T-helper 2 cell (primary cell): ENCODE results near the gene SLCO2A1.
A peak's percentile ranks its signal among the peaks of the same experiment; 100 is the strongest.

Source experiments
- DNase-seq, 5 experiments: peaks; one replicate each; pipeline versions ENCODE4 v3.0.0 to v3.0.0-alpha.2; 2012 to 2022

The SLCO2A1 gene

DNA sequence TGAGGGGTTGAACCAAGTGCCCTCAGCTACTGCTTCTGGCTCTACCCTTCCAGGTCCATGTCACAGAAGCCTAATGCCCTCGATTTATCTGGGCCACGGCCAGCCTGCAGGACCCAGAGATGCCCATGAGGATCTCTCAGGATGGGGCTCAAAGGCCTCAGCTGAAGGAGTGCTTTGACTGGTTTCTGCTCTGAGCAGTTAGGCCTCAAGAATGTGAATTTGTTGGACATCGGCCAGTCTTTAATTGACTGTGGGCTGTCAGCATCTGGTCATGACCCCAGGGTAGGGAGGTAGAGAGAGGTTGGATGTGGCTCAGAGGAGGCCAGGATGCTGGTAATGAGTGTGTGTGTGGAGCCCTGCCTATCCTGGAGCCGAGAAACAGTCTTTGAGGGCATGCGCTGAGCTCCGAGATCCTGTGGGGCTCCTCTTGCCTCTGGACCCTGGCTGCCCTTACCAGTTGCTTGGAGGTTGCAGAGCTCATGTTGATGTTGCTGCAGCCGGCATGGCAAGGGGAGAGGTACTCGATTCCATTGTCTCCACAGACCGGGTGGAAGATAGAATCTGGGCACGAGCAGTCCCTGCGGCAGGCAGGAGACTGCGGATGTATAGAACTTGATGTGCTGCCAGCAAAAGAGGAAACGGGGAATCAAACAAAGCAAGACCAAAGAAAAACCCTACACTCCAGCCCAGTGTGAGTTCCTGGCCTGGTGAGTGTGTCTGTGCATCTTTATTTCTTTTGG is 84.9 kb downstream of the SLCO2A1 start:
- DNase-seq: no peak

DNA sequence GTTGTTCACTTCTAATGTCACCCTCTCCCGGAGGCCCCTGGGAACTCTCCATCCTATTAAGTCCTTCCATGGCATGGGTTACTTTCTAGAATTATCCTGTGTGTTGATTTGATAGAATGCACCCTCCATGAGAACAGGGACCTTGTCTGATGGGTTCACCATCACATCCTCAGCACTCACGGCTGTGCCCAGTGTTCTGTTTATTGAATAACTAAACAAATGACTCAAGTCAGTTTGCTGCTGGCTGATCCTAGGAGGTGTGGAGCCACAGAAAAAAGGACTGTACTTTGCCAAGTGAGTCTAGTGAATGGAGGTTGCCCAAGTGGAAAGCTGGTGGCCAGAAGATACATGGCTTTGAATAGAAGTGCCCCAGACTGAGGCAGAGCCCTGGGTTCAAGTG is 85.5 kb downstream of the SLCO2A1 start:
- no peak for DNase-seq

DNA sequence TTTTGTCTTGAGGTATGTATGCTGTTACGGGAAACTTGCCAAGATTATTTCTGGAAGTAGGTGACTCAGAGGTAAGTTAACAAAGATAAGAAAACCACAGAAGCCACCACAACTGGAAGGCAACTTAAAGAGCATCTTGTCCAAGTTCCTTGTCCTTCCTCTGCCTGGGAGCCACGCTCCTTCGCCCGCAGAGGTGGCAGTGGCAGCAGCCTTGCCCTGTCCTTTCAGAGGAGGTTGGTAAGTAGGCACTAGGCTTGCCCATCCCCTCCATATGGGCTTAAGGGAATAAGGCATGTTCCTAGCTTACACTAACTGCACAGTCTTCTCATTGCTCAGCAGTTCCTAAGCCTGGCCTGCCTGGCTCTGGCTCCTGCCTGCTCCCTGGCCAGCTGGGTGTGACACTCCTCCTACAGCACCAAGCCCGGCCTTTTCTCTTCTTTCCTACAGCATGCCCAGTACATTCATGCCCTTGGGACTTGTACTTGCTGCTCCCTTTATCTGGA is 86.0 kb downstream of the SLCO2A1 start:
- DNase-seq: no peak

DNA sequence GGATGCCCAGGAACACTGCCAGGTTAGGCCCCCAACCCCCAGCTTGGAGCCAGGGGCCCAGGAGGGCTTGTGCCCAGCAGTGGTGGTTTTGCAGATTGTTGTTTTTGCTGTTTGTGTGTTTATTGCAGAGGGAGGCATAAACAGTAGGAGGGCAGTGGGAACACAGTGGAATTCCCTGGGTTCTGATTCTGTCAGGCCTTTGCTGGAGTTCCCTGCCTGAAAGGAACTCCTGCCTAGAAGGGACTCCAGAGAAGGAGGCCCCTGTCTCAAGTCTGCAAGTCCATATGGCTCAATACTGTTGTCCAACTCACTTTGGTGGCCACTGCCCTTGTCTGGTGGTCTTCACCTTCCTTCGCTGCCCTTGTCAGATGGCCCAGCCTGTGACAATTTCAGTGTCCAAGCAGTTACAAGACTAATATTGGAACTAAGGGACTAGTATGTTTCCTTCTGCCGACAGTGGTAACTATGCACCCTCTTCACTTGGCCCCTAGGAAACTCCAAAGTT is 86.6 kb downstream of the SLCO2A1 start:
- DNase-seq: no peak

- DNase-seq: no peak
Observed at GRCh38 chr3:133941415-133941821, 88.3 kb downstream of the SLCO2A1 start.

GRCh38 chr3:133940536-133940935 is 89.2 kb downstream of the SLCO2A1 start:
- DNase-seq: no peak

DNA sequence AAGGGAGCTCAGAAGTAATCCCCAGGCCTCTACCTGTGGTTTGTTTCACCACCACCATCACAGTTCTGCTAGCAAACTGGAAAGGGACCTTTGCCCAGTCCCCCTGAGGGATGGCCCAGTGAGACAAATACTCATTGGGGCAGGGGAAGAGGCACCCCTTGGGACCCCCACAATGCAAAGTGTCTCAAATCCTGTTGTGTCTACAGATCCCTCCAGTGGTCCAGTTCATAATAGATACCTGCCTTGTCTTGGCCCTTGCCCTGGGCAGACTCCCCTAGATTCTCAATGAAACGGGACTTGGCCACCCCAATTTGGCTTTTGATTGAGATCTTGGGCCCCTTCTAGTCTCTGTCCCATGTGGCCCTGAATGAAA is 90.3 kb downstream of the SLCO2A1 start:
- DNase-seq: no peak

- no peak for DNase-seq
Observed at GRCh38 chr3:133938770-133939462, 90.8 kb downstream of the SLCO2A1 start.

DNA sequence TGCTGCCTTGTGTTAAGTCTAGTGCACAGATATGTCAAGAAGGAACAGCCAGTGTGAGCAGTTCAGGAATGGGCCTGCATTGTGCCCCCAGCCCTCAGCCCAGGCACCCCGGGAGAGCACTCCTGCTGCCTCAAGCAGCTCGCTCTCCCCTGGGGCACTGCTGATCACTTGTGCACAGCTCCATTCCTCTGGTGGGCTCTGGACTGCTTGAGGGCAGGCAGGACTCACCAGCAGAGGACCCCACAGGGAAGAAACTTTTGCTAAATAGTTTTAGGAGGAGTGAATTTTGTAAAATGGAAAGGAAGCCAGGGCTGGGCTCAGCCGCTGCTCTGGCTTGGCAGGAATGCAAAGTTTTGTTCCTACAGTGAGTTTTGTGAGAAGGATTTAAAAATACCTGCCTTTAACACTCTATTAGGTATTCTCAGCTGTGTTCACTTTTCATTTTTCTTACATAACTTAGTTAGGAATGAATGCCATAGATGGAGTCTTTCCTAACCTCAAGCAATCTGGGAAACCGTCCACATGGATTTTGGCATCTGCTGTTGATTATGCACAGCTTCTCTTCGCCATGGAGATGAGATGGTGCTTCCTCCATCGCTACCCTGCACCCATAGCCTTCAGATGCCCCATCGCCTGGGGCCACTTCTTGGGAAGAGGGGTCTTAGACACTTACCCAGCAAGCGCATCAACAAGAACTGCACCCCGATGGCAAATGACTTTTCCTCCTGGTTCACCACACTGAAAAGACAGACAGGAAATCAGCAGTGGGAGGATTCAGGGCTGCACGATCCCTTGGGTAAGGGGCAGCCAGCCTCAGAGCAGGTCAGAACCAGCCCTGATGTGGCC is 91.7 kb downstream of the SLCO2A1 start:
- no peak for DNase-seq

GRCh38 chr3:133937061-133937686 is 92.6 kb downstream of the SLCO2A1 start:
- DNase-seq: no peak

DNA sequence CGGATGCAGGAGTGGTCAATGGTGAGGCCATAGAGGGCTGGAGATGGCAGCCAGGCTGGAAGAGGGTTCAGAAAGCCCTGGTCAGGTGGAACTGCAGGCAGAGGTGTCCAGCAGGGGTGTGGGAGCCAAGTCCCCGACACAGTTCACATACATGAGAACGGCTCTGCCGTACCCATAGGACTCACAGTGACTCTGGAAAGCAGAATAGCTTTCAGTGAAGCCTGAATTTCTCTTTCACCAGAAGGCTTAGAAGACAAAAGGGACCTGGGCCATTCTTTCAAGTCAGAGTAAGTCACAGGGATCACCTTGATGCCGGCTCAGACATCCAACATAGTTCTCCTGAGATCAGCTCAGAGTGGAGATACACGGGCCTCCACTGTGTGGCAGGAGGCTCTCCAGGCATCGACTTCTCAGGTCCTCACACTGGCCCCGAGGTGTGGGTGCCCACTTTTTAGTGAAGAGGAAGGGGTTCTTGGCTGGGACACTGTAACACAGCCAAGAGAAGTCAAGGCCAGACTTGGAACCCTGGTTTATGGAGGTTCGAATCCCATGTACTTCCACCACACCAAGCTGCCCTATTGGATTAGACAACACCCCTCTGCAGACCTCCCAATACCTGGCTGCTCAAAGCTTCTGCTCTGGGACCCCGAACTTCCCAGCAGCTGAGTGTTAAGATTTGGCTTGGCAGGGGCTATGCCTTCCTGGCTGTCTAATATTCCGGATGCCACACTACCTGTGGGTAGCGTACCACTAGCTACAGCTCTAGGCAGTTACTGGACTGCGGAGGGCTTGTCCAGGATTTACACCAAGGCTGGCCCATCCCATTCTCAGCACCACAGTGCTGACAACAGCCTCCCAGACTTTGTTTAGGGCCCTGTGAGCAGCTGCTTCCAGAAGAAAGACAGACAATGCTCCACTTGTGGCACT is 93.6 kb downstream of the SLCO2A1 start:
- no peak for DNase-seq

DNA sequence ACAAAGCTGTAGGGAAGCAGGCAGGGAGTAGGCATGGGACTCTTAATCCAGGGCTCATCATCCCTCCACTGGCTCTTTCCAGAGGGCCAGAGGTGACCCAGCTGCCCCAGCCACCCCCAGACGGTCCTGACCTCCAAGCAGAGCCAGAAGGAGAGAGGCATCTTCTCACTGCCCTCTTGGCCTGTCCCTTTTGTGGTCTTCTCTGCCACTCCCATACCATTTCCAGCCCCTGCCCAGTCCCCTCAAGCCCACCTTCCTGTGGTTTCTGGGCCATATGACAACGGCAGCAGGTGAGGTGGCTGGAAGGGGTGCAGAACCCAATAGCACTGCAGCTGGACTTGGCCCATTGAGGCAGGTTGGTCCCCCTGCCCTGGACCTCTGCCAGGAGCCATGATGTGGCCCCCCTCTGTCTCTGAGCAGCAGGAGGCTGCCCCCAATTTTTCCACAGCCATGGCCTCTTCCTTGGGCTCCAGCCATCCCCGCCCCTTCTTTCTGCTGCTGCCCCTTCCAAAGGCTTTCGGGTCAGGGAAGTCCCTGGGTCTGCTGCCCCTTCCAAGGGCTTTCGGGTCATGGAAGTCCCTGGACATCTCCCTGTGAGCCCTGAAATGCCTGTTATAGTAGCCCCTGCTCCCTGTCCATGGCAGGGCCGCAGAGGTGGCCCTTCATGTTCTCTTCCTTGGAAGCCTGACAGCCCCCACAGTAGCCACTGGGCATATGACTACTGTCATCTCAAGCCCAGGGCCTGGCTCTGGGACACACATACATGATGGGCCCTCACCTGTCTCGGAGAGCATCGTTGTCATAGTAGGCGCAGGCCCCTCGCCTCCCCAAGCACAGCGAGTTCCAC is 94.5 kb downstream of the SLCO2A1 start:
- DNase-seq: no peak

- no peak for DNase-seq
Observed at GRCh38 chr3:133934073-133934970, 95.4 kb downstream of the SLCO2A1 start.

DNA sequence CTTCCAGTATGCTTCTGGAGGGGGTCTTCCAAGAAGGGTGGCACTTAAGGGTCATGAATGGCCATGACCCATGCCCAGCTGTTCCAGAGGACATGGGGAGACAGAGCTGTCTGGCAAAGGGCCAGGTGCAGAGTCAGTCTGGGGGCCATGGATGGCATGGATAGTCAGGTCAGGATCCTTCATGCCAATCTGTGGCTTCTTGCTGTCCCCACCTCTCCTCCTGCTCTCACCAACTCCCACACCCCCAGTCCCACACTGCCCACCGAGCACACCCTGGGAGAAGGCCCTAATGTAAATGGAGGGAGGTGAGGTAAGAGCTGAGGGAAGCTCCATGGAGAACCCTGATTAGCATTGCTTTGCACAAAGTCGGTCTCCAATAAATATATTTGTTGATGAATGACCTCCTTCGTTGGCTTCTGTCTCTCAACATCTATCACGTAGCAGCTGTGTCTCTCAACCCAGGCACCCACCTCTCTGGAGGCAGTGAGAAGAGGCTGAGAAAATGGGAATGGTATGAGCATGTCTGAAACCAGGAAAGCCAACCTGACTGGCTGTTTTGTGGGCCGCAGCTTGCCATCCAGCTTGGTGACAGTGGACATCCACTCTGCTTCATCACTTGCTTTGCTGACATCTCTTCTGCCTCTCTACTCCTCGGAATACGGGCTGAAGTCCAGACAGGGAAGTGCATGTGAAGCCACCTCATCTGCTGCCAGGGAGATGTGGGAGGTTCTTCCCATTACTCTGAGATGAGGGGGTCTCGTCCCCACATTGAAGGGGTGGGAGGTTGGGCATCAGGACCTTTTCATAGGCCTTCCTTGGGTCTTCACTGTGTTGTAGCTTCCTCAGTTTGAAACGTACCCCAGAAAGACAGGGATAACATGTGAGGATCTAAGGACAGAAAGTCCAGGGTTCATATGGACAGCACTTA is 96.4 kb downstream of the SLCO2A1 start:
- no peak for DNase-seq

GRCh38 chr3:133932009-133932408 is 97.7 kb downstream of the SLCO2A1 start:
- no peak for DNase-seq

DNA sequence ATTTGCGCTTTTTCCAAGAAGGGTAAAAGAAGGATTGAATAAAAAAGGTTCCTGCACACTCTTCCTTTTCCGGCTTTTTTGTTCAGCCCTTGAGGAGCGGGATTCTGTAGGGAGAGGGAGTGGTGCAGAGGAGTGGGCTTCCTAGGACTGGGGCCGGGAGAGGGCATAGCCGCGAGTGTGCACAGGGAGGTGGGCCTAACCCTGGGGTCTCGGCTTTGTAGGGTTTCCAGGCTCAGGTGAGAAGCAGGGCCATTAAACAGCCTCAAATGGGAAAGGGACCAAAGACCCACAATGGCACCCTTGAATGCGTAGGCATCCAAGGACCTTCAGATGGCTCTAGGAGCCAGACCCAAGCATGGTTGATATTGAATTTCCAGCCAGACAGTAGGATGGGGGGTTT is 98.6 kb downstream of the SLCO2A1 start:
- DNase-seq: no peak

- DNase-seq: peak in 1 of 5 experiments; percentile 40
Observed at GRCh38 chr3:133930341-133930933, 99.3 kb downstream of the SLCO2A1 start.
